Activated CD4-positive, alpha-beta memory T cell treated with anti-CD3 and anti-CD28 coated beads for 36 hours (primary cell): ENCODE results near the gene TNIK. TPM values are rescaled to one million over a fixed set of nuclear protein-coding genes. Genes with fewer than 3 reads are reported as not detected.

Experiments used
- CTCF ChIA-PET: fragments of 350-600 bp; sonication (Branson Sonifier 250); formaldehyde crosslinking; loops from one replicate; lab custom pipeline; 2021; ENCODE audit warnings: antibody characterized with exemption, inconsistent platforms; lab: Charles Lee
- POLR2A ChIA-PET: fragments of 350-600 bp; sonication (Branson Sonifier 250); formaldehyde crosslinking; loops from one replicate; lab custom pipeline; 2021; ENCODE audit warnings: antibody characterized with exemption; lab: Charles Lee
- DNase-seq: peaks from one replicate; pipeline ENCODE4 v3.0.0-alpha.2; 2020
- H3K27ac Mint-ChIP-seq: one replicate; pipeline ENCODE4 v1.8.0; 2021; ENCODE audit warnings: mixed read lengths
- H3K27me3 Mint-ChIP-seq: one replicate; pipeline ENCODE4 v1.8.0; 2021; ENCODE audit warnings: mixed read lengths
- H3K36me3 Mint-ChIP-seq: one replicate; pipeline ENCODE4 v1.8.0; 2021; ENCODE audit warnings: mixed read lengths
- H3K4me1 Mint-ChIP-seq: one replicate; pipeline ENCODE4 v1.8.0; 2021; ENCODE audit warnings: low read depth, mixed read lengths
- H3K4me3 Mint-ChIP-seq: one replicate; pipeline ENCODE4 v1.8.0; 2021; ENCODE audit warnings: mild to moderate bottlenecking, mixed read lengths
- H3K9me3 Mint-ChIP-seq: one replicate; pipeline ENCODE4 v1.8.0; 2021; ENCODE audit warnings: mixed read lengths
- intact Hi-C: fragments of 100-400 bp; cut with micrococcal nuclease; formaldehyde crosslinking; loops from one replicate; pipeline ENCODE4 v1.15.1; 2023
- total RNA-seq, 2 experiments: library from RNA; stranded (reverse); gene quantifications; one replicate each; pipeline ENCODE4 v1.2.3, GENCODE V29; 2021

TNIK gene
- total RNA-seq, 2 experiments from 2014 or later = 22.4 to 27.1 TPM

GRCh38 chr3:171058058-171058457 lies 402.1 kb downstream of the TNIK start:
- H3K4me1 Mint-ChIP-seq = no peaks in the 10 kb centered on the region
- intact Hi-C loops = no loop called here
- H3K27me3 Mint-ChIP-seq = no peaks in the 10 kb centered on the region
- CTCF ChIA-PET = no interaction called here
- no peak for DNase-seq
- peaks cover 3% of the 10 kb centered on the region for H3K9me3 Mint-ChIP-seq
- no peak overlapping the region for H3K27ac Mint-ChIP-seq
- POLR2A ChIA-PET = no interaction called here
- H3K36me3 Mint-ChIP-seq = peaks cover 7% of the 10 kb centered on the region
- no peak overlapping the region for H3K4me3 Mint-ChIP-seq

GRCh38 chr3:171057072-171057471 lies 403.1 kb downstream of the TNIK start:
- ChIA-PET CTCF (no interaction called here), POLR2A (no interaction called here)
- H3K4me1 Mint-ChIP-seq = no peaks in the 10 kb centered on the region
- intact Hi-C loops = no loop called here
- no peaks in the 10 kb centered on the region for H3K27me3 Mint-ChIP-seq
- DNase-seq = no peak
- no peak overlapping the region for H3K27ac Mint-ChIP-seq
- H3K36me3 Mint-ChIP-seq = peaks cover 2% of the 10 kb centered on the region
- H3K9me3 Mint-ChIP-seq = peaks cover 3% of the 10 kb centered on the region
- H3K4me3 Mint-ChIP-seq = no peak overlapping the region

GRCh38 chr3:171056528-171056927 lies 403.7 kb downstream of the TNIK start:
- no peaks in the 10 kb centered on the region for H3K27me3 Mint-ChIP-seq
- DNase-seq = no peak
- H3K4me1 Mint-ChIP-seq = no peaks in the 10 kb centered on the region
- peaks cover 3% of the 10 kb centered on the region for H3K9me3 Mint-ChIP-seq
- H3K27ac Mint-ChIP-seq = no peak overlapping the region
- ChIA-PET POLR2A (no interaction called here), CTCF (no interaction called here)
- intact Hi-C loops = no loop called here
- H3K36me3 Mint-ChIP-seq = no peaks in the 10 kb centered on the region
- H3K4me3 Mint-ChIP-seq = no peak overlapping the region

GRCh38 chr3:171055336-171056178 lies 404.6 kb downstream of the TNIK start:
- no peaks in the 10 kb centered on the region for H3K27me3 Mint-ChIP-seq
- ChIA-PET CTCF (interaction anchor here (1.2 kb wide), 1 partner anchor 107 kb away, joined by 3 read pairs; no protein-coding TSS in a partner anchor), POLR2A (interaction anchor here (0.5 kb wide), 1 partner anchor 722 kb away, joined by 4 read pairs; no protein-coding TSS in a partner anchor)
- H3K4me3 Mint-ChIP-seq = no peak overlapping the region
- no peaks in the 10 kb centered on the region for H3K36me3 Mint-ChIP-seq
- intact Hi-C loops = no loop called here
- peaks cover 3% of the 10 kb centered on the region for H3K9me3 Mint-ChIP-seq
- no peak for DNase-seq
- H3K27ac Mint-ChIP-seq = no peak overlapping the region
- H3K4me1 Mint-ChIP-seq = no peaks in the 10 kb centered on the region

- ChIA-PET POLR2A (no interaction called here), CTCF (interaction anchor here (1.2 kb wide), 1 partner anchor 108 kb away, joined by 3 read pairs; no protein-coding TSS in a partner anchor)
- Mint-ChIP-seq H3K27me3 (no peaks in the 10 kb centered on the region), H3K4me1 (no peaks in the 10 kb centered on the region), H3K27ac (no peak overlapping the region), H3K9me3 (peaks cover 3% of the 10 kb centered on the region), H3K36me3 (no peaks in the 10 kb centered on the region), H3K4me3 (no peak overlapping the region)
- intact Hi-C loops = loop anchor here (5.0 kb wide), 1 partner anchor 717 kb away; no protein-coding TSS in a partner anchor
- DNase-seq = no peak
Observed at GRCh38 chr3:171054921-171055320, 405.3 kb downstream of the TNIK start.

GRCh38 chr3:171054231-171054630 lies 406.0 kb downstream of the TNIK start:
- H3K27me3 Mint-ChIP-seq = peaks cover 3% of the 10 kb centered on the region
- ChIA-PET POLR2A (no interaction called here), CTCF (interaction anchor here (1.2 kb wide), 1 partner anchor 109 kb away, joined by 3 read pairs; no protein-coding TSS in a partner anchor)
- intact Hi-C loops = loop anchor here (5.0 kb wide), 1 partner anchor 718 kb away; no protein-coding TSS in a partner anchor
- H3K4me1 Mint-ChIP-seq = no peaks in the 10 kb centered on the region
- H3K9me3 Mint-ChIP-seq = peaks cover 3% of the 10 kb centered on the region
- DNase-seq = no peak
- H3K4me3 Mint-ChIP-seq = no peak overlapping the region
- H3K27ac Mint-ChIP-seq = no peak overlapping the region
- no peaks in the 10 kb centered on the region for H3K36me3 Mint-ChIP-seq

GRCh38 chr3:171049861-171050444 lies 410.3 kb downstream of the TNIK start:
- peaks cover 3% of the 10 kb centered on the region for H3K9me3 Mint-ChIP-seq
- H3K4me3 Mint-ChIP-seq = no peak overlapping the region
- DNase-seq = peak; percentile 61
- intact Hi-C loops = loop anchor here (1.0 to 5.0 kb wide), 3 partner anchors 516 to 782 kb away; no protein-coding TSS in a partner anchor
- no peaks in the 10 kb centered on the region for H3K36me3 Mint-ChIP-seq
- H3K27ac Mint-ChIP-seq = no peak overlapping the region
- ChIA-PET CTCF (interaction anchor here (0.9 to 3.1 kb wide), 8 partner anchors 15 to 723 kb away, joined by 3 to 20 read pairs (median 6); no protein-coding TSS in a partner anchor), POLR2A (no interaction called here)
- no peaks in the 10 kb centered on the region for H3K4me1 Mint-ChIP-seq
- peaks cover 8% of the 10 kb centered on the region for H3K27me3 Mint-ChIP-seq

- Mint-ChIP-seq H3K4me3 (no peak overlapping the region), H3K27ac (no peak overlapping the region), H3K36me3 (no peaks in the 10 kb centered on the region), H3K4me1 (no peaks in the 10 kb centered on the region), H3K27me3 (peaks cover 13% of the 10 kb centered on the region), H3K9me3 (no peaks in the 10 kb centered on the region)
- CTCF ChIA-PET = interaction anchor here (1.0 to 1.2 kb wide), 2 partner anchors 85 to 726 kb away, joined by 4 read pairs; no protein-coding TSS in a partner anchor
- intact Hi-C loops = loop anchor here (5.0 kb wide), 1 partner anchor 786 kb away; no protein-coding TSS in a partner anchor
- DNase-seq = no peak
- POLR2A ChIA-PET = no interaction called here
Observed at GRCh38 chr3:171046760-171047159, 413.4 kb downstream of the TNIK start.

- DNase-seq = no peak
- H3K36me3 Mint-ChIP-seq = no peaks in the 10 kb centered on the region
- H3K27ac Mint-ChIP-seq = no peak overlapping the region
- peaks cover 13% of the 10 kb centered on the region for H3K27me3 Mint-ChIP-seq
- no peaks in the 10 kb centered on the region for H3K4me1 Mint-ChIP-seq
- no peak overlapping the region for H3K4me3 Mint-ChIP-seq
- POLR2A ChIA-PET = no interaction called here
- intact Hi-C loops = loop anchor here (5.0 kb wide), 1 partner anchor 787 kb away; no protein-coding TSS in a partner anchor
- H3K9me3 Mint-ChIP-seq = no peaks in the 10 kb centered on the region
- CTCF ChIA-PET = no interaction called here
Observed at GRCh38 chr3:171044835-171045793, 415.1 kb downstream of the TNIK start.

GRCh38 chr3:171044384-171044783 lies 415.8 kb downstream of the TNIK start:
- ChIA-PET POLR2A (no interaction called here), CTCF (interaction anchor here (1.0 kb wide), 1 partner anchor 175 kb away, joined by 3 read pairs; no protein-coding TSS in a partner anchor)
- no peak for DNase-seq
- no peak overlapping the region for H3K27ac Mint-ChIP-seq
- no peak overlapping the region for H3K4me3 Mint-ChIP-seq
- intact Hi-C loops = no loop called here
- H3K9me3 Mint-ChIP-seq = no peaks in the 10 kb centered on the region
- H3K27me3 Mint-ChIP-seq = peaks cover 11% of the 10 kb centered on the region
- H3K36me3 Mint-ChIP-seq = no peaks in the 10 kb centered on the region
- H3K4me1 Mint-ChIP-seq = no peaks in the 10 kb centered on the region

- no peak for DNase-seq
- no peaks in the 10 kb centered on the region for H3K4me1 Mint-ChIP-seq
Observed at GRCh38 chr3:171039674-171040073, 420.5 kb downstream of the TNIK start.

More at GRCh38 chr3:171039674-171040073, 420.5 kb downstream of the TNIK start:
- peaks cover 12% of the 10 kb centered on the region for H3K27me3 Mint-ChIP-seq
- H3K27ac Mint-ChIP-seq = no peak overlapping the region
- H3K4me3 Mint-ChIP-seq = no peak overlapping the region
- ChIA-PET POLR2A (no interaction called here), CTCF (no interaction called here)
- no peaks in the 10 kb centered on the region for H3K9me3 Mint-ChIP-seq
- intact Hi-C loops = no loop called here
- H3K36me3 Mint-ChIP-seq = no peaks in the 10 kb centered on the region
